ENCODE measurements around the gene ZNF235. TPM values are rescaled to one million over a fixed set of nuclear protein-coding genes. Genes with fewer than 3 reads are reported as not detected.

ZNF235 gene
- total RNA-seq, 2 experiments from 2014 or later, result 2.4 TPM

GRCh38 chr19:44303320-44303719 is 1.5 kb downstream of the ZNF235 start:
- H3K9me3 ChIP-seq (ENCODE audit: control insufficient read depth in 1 of 2, insufficient read depth in 1 of 2, low read length in 2 of 2), result peaks cover 0 to 13% of the 10 kb centered on the region in 2 experiments
- Mint-ChIP-seq H3K36me3 (ENCODE audit: low read depth) (peaks cover 62% of the 10 kb centered on the region), H3K27ac (no peak overlapping the region), H3K9me3 (peaks cover 5% of the 10 kb centered on the region), H3K4me1 (ENCODE audit: low read depth) (peaks cover 18% of the 10 kb centered on the region), H3K27me3 (no peaks in the 10 kb centered on the region), H3K4me3 (peak overlapping the region; percentile 92)
- POLR2A ChIA-PET, result no interaction called here
- intact Hi-C loops (cut with DNase I, micrococcal nuclease), result loop anchor here in 1 of 2 experiments (5.0 to 10.0 kb wide), 2 partner anchors 189 to 366 kb away; partner anchors contain the start of genes ZNF225 and ZNF45
- no peak for DNase-seq
- TF ChIP-seq CTCF (IDR thresholded peaks at IDR 0.05), result no peak
- H3K36me3 ChIP-seq (ENCODE audit: insufficient read depth, low read length), result peaks cover 35% of the 10 kb centered on the region
- H3K4me3 ChIP-seq (ENCODE audit: low read length), result no peak overlapping the region
- CTCF ChIA-PET, result no interaction called here
- H3K4me1 ChIP-seq (ENCODE audit: insufficient read depth, low read length), result peaks cover 19% of the 10 kb centered on the region
- no peak overlapping the region for H3K27ac ChIP-seq (ENCODE audit: low read depth in 1 of 2, low read length in 2 of 2)
- ATAC-seq (ENCODE audit: poor library complexity), result no peak
- no peaks in the 10 kb centered on the region for H3K27me3 ChIP-seq (ENCODE audit: control insufficient read depth in 1 of 2, insufficient read depth in 2 of 2, low read length in 2 of 2)

GRCh38 chr19:44284968-44285367 is 19.9 kb downstream of the ZNF235 start:
- DNase-seq (no peak), ATAC-seq (ENCODE audit: poor library complexity) (no peak)
- Mint-ChIP-seq H3K9me3 (peaks cover 29% of the 10 kb centered on the region), H3K27ac (no peak overlapping the region), H3K27me3 (no peaks in the 10 kb centered on the region), H3K4me1 (ENCODE audit: low read depth) (no peaks in the 10 kb centered on the region), H3K4me3 (no peak overlapping the region), H3K36me3 (ENCODE audit: low read depth) (peaks cover 87% of the 10 kb centered on the region)
- intact Hi-C loops (cut with DNase I, micrococcal nuclease), result no loop called here
- peaks cover 28 to 98% of the 10 kb centered on the region in 2 experiments for H3K9me3 ChIP-seq (ENCODE audit: control insufficient read depth in 1 of 2, insufficient read depth in 1 of 2, low read length in 2 of 2)
- no peak overlapping the region for H3K27ac ChIP-seq (ENCODE audit: low read depth in 1 of 2, low read length in 2 of 2)
- H3K36me3 ChIP-seq (ENCODE audit: insufficient read depth, low read length), result peaks cover 29% of the 10 kb centered on the region
- H3K4me1 ChIP-seq (ENCODE audit: insufficient read depth, low read length), result no peaks in the 10 kb centered on the region
- CTCF ChIA-PET, result no interaction called here
- no peak for TF ChIP-seq CTCF (IDR thresholded peaks at IDR 0.05)
- POLR2A ChIA-PET, result no interaction called here
- no peaks in the 10 kb centered on the region for H3K27me3 ChIP-seq (ENCODE audit: control insufficient read depth in 1 of 2, insufficient read depth in 2 of 2, low read length in 2 of 2)
- no peak overlapping the region for H3K4me3 ChIP-seq (ENCODE audit: low read length)

- no peak for DNase-seq
- Histone ChIP-seq H3K9me3 (ENCODE audit: control insufficient read depth in 1 of 2, insufficient read depth in 1 of 2, low read length in 2 of 2) (peaks cover 36 to 93% of the 10 kb centered on the region in 2 experiments), H3K4me3 (ENCODE audit: low read length) (no peak overlapping the region), H3K27me3 (ENCODE audit: control insufficient read depth in 1 of 2, insufficient read depth in 2 of 2, low read length in 2 of 2) (no peaks in the 10 kb centered on the region), H3K4me1 (ENCODE audit: insufficient read depth, low read length) (no peaks in the 10 kb centered on the region), H3K27ac (ENCODE audit: low read depth in 1 of 2, low read length in 2 of 2) (no peak overlapping the region), H3K36me3 (ENCODE audit: insufficient read depth, low read length) (peaks cover 8% of the 10 kb centered on the region)
- peaks cover 86% of the 10 kb centered on the region for H3K36me3 Mint-ChIP-seq (ENCODE audit: low read depth)
- TF ChIP-seq CTCF (IDR thresholded peaks at IDR 0.05), result no peak
- no peaks in the 10 kb centered on the region for H3K27me3 Mint-ChIP-seq
- H3K4me3 Mint-ChIP-seq, result no peak overlapping the region
- H3K9me3 Mint-ChIP-seq, result peaks cover 35% of the 10 kb centered on the region
- CTCF ChIA-PET, result no interaction called here
- H3K4me1 Mint-ChIP-seq (ENCODE audit: low read depth), result no peaks in the 10 kb centered on the region
- intact Hi-C loops (cut with DNase I, micrococcal nuclease), result no loop called here
- POLR2A ChIA-PET, result no interaction called here
- no peak for ATAC-seq (ENCODE audit: poor library complexity)
- H3K27ac Mint-ChIP-seq, result no peak overlapping the region
Observed at GRCh38 chr19:44282846-44283245, 22.0 kb downstream of the ZNF235 start.
